Astrocyte of the spinal cord (primary cell): ENCODE data around the gene UGT1A8.
"Not testable (repeated sequence)": the region's sequence is repeated elsewhere in the genome, so short reads cannot be mapped to it uniquely, and the experiment has no call there.

Experiments
- DNase-seq: peaks from one replicate; pipeline ENCODE4 v3.0.0; 2011; ENCODE audit warnings: low read depth, low spot score
- H3K4me3 ChIP-seq: 2 replicates; pipeline ENCODE4 v1.5.1; 2011; ENCODE audit warnings: low read depth, mild to moderate bottlenecking, low read length, moderate library complexity
- CTCF ChIP-seq: IDR thresholded peaks from 2 replicates; pipeline ENCODE4 v1.5.1; 2012; ENCODE audit warnings: low read depth, mild to moderate bottlenecking, low read length, inconsistent platforms
- in situ Hi-C: cut with HindIII; loops from 2 replicates; pipeline ENCODE4 v1.10.0; 2017; ENCODE audit warnings: low sequenced_read_pairs

Gene UGT1A8

GRCh38 chr2:233712611-233713261 is 95.3 kb downstream of the UGT1A8 start, which contains the start of gene UGT1A5:
TSS of gene UGT1A5 (plus strand) at chr2:233712907. CDS start at chr2:233712992, 85 bp downstream.
- in situ Hi-C loops: no loop called here
- no peak for TF ChIP-seq CTCF
- DNase-seq: no peak
- H3K4me3 ChIP-seq: no peak within 1 kb of the TSS

GRCh38 chr2:233713262-233713615 is 95.8 kb downstream of the UGT1A8 start:
- no peak for DNase-seq
- no peak overlapping the region for H3K4me3 ChIP-seq
- in situ Hi-C loops: no loop called here
- no peak for TF ChIP-seq CTCF

- no peak for DNase-seq
- TF ChIP-seq CTCF: no peak
- no peak overlapping the region for H3K4me3 ChIP-seq
- in situ Hi-C loops: no loop called here
Measured at GRCh38 chr2:233714121-233714520, 96.7 kb downstream of the UGT1A8 start.

- in situ Hi-C loops: no loop called here
- TF ChIP-seq CTCF: no peak
- no peak within 1 kb of the TSS for H3K4me3 ChIP-seq
- DNase-seq: no peak
Measured at GRCh38 chr2:233718552-233718951, 101.1 kb downstream of the UGT1A8 start, which contains the start of gene UGT1A4. TSS of gene UGT1A4 (plus strand) at chr2:233718736. CDS start at chr2:233718821, 85 bp downstream.

- in situ Hi-C loops: no loop called here
- no peak within 1 kb of the TSS for H3K4me3 ChIP-seq
- TF ChIP-seq CTCF: no peak
- no peak for DNase-seq
Measured at GRCh38 chr2:233728723-233729301, 111.4 kb downstream of the UGT1A8 start, which contains the start of gene UGT1A3. TSS of gene UGT1A3 (plus strand) at chr2:233729042. CDS start at chr2:233729127, 85 bp downstream.

- H3K4me3 ChIP-seq, in situ Hi-C loops, DNase-seq: not testable (repeated sequence)
Measured at GRCh38 chr2:233736868-233737653, 119.6 kb downstream of the UGT1A8 start.

- no peak for TF ChIP-seq CTCF
- no peak for DNase-seq
- in situ Hi-C loops: no loop called here
- no peak overlapping the region for H3K4me3 ChIP-seq
Measured at GRCh38 chr2:233740870-233741269, 123.4 kb downstream of the UGT1A8 start.
